ENCODE results near the gene GDPD4.

The GDPD4 gene

DNA sequence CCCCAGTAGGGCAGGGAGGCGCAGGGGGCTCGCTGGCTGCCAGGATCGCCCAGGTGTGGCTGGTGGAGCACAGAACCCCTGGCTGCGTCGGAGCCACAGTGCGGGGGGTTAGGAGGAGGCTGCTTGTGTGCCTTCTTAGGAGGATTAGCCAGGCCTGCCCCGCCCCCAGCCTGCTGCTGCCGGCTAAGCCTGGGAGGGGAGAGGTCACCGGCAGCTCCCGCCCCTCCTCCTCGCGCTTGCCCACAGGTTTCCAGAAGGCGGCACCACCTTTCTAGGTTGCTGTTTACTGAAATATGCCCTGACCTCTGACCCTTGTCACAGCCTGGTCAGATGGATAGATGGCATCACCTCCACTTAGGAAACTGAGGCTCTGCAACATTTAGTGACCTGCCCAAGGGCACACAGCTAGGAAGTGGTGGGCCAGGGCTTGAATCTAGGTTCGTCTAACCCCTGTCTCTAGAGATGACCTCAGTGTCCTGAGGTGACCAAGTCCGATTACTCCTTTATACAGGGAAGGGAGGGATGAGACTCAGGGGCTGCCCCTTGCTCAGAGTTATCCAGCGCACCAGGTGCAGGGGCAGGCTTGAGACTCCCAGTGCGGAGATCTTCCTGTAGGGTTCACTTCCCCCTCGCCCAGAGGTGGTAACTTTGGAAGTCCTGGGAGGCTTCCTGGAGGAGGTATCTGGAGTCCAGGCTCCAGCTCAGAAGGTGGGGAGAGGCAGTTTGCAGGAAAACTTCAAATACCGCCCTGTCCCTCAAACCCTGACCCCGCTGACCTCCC is 129.4 kb downstream of the GDPD4 start:
- no peak for DNase-seq

DNA sequence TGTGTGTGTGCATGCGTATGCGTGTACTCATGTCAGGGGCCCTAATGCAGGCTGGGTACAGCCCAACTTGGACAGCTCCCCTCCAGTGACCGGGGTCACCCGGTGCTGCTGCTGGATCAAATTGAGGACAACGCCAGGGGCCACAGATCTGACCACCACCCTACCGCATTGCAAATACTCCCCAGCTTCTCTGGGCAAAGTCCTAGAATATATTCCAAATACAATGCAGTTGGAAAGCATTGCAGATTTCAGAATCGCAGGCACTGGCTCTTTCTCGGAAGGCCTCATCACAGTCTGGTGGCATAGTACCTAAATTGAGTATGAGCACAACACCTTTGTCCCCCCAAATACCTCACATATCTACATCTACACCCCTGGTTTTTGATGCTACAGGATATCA is 130.2 kb downstream of the GDPD4 start:
- no peak for DNase-seq

- DNase-seq: no peak
These were observed 131.4 kb downstream of the GDPD4 start for GRCh38 chr11:77170107-77170506.

- DNase-seq: no peak
These were observed 133.7 kb downstream of the GDPD4 start for GRCh38 chr11:77167791-77168190.

DNA sequence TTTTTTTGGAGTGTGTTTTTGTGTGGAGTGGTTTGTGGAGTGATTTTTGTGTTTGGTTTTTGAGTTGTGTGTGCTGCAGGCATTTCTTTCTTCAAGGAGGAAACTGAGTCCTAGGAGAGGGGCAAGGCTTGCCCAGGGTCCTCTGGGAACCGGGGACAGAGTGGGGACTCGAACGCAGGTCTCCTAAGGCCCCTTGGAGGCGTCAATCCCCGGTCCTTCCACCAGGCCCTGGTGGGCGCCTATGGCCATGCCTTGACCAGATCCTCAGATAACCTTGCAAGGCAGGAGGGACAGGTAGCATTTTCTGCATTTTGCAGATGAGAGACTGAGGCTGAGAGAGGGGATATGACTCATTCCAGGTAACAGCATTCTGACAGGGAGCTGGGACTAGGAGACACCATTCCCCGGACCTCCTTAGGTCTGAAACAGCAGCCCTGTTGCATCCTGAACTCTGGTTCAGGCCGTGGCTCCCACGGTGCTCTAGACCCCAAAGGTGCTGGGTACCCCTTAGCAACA is 134.3 kb downstream of the GDPD4 start:
- DNase-seq: no peak

Data from C1 segment of cervical spinal cord (tissue), 14 donors.